Measurements from ENCODE around the gene LHPP.

- TF ChIP-seq POLR2A (IDR thresholded peaks at IDR 0.05), result no peak
- TF ChIP-seq CTCF (IDR thresholded peaks at IDR 0.05), result no peak
Measured at GRCh38 chr10:124658591-124659242, 197.1 kb downstream of the LHPP start.
